HL-60 (cell line): ENCODE data around the gene ANP32B.

ENCODE experiments used
- DNase-seq, 2 experiments: peaks; one replicate each; pipeline ENCODE4 v3.0.0-alpha.2; 2010 to 2020; ENCODE audit warnings: low read depth in 1 of 2, low spot score in 1 of 2
- H3K27ac ChIP-seq: fragments of 250-450 bp; sonication (Bioruptor Pico); replicated peaks from 2 replicates; pipeline ENCODE4 v1.5.1; 2020; ENCODE audit warnings: mild to moderate bottlenecking, moderate library complexity
- H3K27me3 ChIP-seq: fragments of 250-450 bp; sonication (Bioruptor Pico); 2 replicates; pipeline ENCODE4 v1.5.1; 2021; ENCODE audit warnings: mild to moderate bottlenecking, moderate library complexity; ENCODE audit not compliant: insufficient read depth, poor library complexity, severe bottlenecking
- H3K4me3 ChIP-seq: replicated peaks from 2 replicates; pipeline ENCODE4 v1.5.1; 2011; ENCODE audit warnings: mild to moderate bottlenecking, control low read depth, low read length; ENCODE audit not compliant: insufficient read depth
- CTCF ChIP-seq: IDR thresholded peaks from one replicate; pipeline ENCODE4 v1.5.1; 2011; ENCODE audit warnings: low read length, control low read depth, inconsistent platforms; ENCODE audit not compliant: insufficient read depth
- GABPA ChIP-seq: IDR thresholded peaks from 2 replicates; pipeline ENCODE4 v1.6.1; 2012; ENCODE audit warnings: low read depth
- POLR2AphosphoS5 ChIP-seq: IDR thresholded peaks from 2 replicates; pipeline ENCODE4 v1.6.1; 2012; ENCODE audit warnings: low read depth
- SPI1 ChIP-seq: IDR thresholded peaks from 2 replicates; pipeline ENCODE4 v1.6.1; 2012; ENCODE audit warnings: low read depth, mild to moderate bottlenecking, borderline replicate concordance
- TF ChIP-seq, protein P1 (sequence below): IDR thresholded peaks from 2 replicates; pipeline ENCODE4 v1.6.1; 2012; ENCODE audit warnings: low read depth; ENCODE audit not compliant: insufficient replicate concordance

Gene ANP32B

GRCh38 chr9:97940233-97940632, 42.9 kb upstream of the ANP32B start:
- H3K27ac ChIP-seq = no peak overlapping the region
- H3K4me3 ChIP-seq = no peak overlapping the region
- DNase-seq = no peak
- H3K27me3 ChIP-seq = no peaks in the 10 kb centered on the region
- TF ChIP-seq POLR2AphosphoS5 = no peak
- TF ChIP-seq GABPA = no peak
- TF ChIP-seq CTCF = no peak
- TF ChIP-seq, protein P1, sequence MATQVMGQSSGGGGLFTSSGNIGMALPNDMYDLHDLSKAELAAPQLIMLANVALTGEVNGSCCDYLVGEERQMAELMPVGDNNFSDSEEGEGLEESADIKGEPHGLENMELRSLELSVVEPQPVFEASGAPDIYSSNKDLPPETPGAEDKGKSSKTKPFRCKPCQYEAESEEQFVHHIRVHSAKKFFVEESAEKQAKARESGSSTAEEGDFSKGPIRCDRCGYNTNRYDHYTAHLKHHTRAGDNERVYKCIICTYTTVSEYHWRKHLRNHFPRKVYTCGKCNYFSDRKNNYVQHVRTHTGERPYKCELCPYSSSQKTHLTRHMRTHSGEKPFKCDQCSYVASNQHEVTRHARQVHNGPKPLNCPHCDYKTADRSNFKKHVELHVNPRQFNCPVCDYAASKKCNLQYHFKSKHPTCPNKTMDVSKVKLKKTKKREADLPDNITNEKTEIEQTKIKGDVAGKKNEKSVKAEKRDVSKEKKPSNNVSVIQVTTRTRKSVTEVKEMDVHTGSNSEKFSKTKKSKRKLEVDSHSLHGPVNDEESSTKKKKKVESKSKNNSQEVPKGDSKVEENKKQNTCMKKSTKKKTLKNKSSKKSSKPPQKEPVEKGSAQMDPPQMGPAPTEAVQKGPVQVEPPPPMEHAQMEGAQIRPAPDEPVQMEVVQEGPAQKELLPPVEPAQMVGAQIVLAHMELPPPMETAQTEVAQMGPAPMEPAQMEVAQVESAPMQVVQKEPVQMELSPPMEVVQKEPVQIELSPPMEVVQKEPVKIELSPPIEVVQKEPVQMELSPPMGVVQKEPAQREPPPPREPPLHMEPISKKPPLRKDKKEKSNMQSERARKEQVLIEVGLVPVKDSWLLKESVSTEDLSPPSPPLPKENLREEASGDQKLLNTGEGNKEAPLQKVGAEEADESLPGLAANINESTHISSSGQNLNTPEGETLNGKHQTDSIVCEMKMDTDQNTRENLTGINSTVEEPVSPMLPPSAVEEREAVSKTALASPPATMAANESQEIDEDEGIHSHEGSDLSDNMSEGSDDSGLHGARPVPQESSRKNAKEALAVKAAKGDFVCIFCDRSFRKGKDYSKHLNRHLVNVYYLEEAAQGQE = no peak
- TF ChIP-seq SPI1 = no peak

DNA sequence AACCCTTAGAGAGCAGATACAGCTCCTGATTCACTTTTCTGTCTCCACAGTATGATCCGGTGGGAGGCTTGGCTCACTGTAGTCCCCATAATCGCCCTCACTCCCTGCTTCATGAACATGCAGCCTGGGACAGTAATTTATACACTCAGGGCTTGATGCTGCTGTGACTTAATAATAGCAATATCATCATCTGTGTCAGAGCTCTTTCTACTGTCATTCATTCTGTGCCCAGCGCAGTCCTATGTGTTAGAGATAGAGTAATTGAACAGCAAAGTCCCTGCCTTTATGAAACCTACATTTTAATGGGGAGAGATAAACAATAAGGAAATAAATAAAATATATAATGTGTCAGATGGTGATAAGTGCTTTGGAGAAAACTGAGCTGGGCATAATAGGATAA, 42.4 kb upstream of the ANP32B start:
- TF ChIP-seq POLR2AphosphoS5 = no peak
- no peak for TF ChIP-seq SPI1
- no peak for TF ChIP-seq CTCF
- TF ChIP-seq GABPA = no peak
- TF ChIP-seq, protein P1 = no peak
- no peaks in the 10 kb centered on the region for H3K27me3 ChIP-seq
- no peak overlapping the region for H3K27ac ChIP-seq
- no peak overlapping the region for H3K4me3 ChIP-seq
- no peak for DNase-seq

- DNase-seq = no peak
- TF ChIP-seq GABPA (no peak), SPI1 (no peak), CTCF (no peak), POLR2AphosphoS5 (no peak)
- TF ChIP-seq, protein P1 = no peak
- Histone ChIP-seq H3K27ac (no peak overlapping the region), H3K4me3 (no peak overlapping the region), H3K27me3 (no peaks in the 10 kb centered on the region)
Observed at GRCh38 chr9:97941323-97941722, 41.8 kb upstream of the ANP32B start.
